Neural cell (in vitro differentiated cells): Measurements from ENCODE around the gene CDK2AP2. TPM values are rescaled to one million over a fixed set of nuclear protein-coding genes. Genes with fewer than 3 reads are reported as not detected.
A peak's percentile ranks its signal among the peaks of the same experiment; 100 is the strongest.
"Not testable (repeated sequence)": the region's sequence is repeated elsewhere in the genome, so short reads cannot be mapped to it uniquely, and the experiment has no call there.

ENCODE experiments used
- H2AFZ ChIP-seq: fragments of 200-600, 300-800 bp; sonication (generic), shearing (Covaris generic); 2 replicates; pipeline ENCODE4 v1.6.0; 2014; ENCODE audit warnings: low read depth, mild to moderate bottlenecking, antibody characterized with exemption, low read length, moderate library complexity
- H3F3A ChIP-seq: fragments of 200-600 bp; shearing (Covaris generic); 2 replicates; pipeline ENCODE4 v1.6.1; 2016; ENCODE audit warnings: mild to moderate bottlenecking, moderate library complexity, mixed read lengths, antibody characterized with exemption, low read length; ENCODE audit not compliant: insufficient read depth, poor library complexity, severe bottlenecking
- H3K27ac ChIP-seq: fragments of 200-600, 300-800 bp; sonication (generic), shearing (Covaris generic); 2 replicates; pipeline ENCODE4 v1.5.1; 2014; ENCODE audit warnings: mild to moderate bottlenecking, low read length, moderate library complexity
- H3K27me3 ChIP-seq: fragments of 300-800, 200-600 bp; sonication (generic), shearing (Covaris generic); 2 replicates; pipeline ENCODE4 v1.6.0; 2014; ENCODE audit warnings: mild to moderate bottlenecking, low read depth, low read length, moderate library complexity; ENCODE audit not compliant: insufficient read depth
- H3K36me3 ChIP-seq: fragments of 300-800, 200-600 bp; sonication (generic), shearing (Covaris generic); 2 replicates; pipeline ENCODE4 v1.5.1; 2014; ENCODE audit warnings: mild to moderate bottlenecking, antibody characterized with exemption, low read length, moderate library complexity; ENCODE audit not compliant: insufficient read depth
- H3K4me2 ChIP-seq: fragments of 300-800, 200-600 bp; sonication (generic), shearing (Covaris generic); 2 replicates; pipeline ENCODE4 v1.6.0; 2014; ENCODE audit warnings: mild to moderate bottlenecking, low read length
- H3K4me3 ChIP-seq: fragments of 300-800, 200-600 bp; sonication (generic), shearing (Covaris generic); 2 replicates; pipeline ENCODE4 v1.5.1; 2014; ENCODE audit warnings: mild to moderate bottlenecking, low read length, moderate library complexity
- H3K79me2 ChIP-seq: fragments of 200-600 bp; shearing (Covaris generic); replicated peaks from 2 replicates; pipeline ENCODE4 v1.6.0; 2014; ENCODE audit warnings: mild to moderate bottlenecking, low read length, moderate library complexity; ENCODE audit not compliant: insufficient read depth
- H3K9ac ChIP-seq: fragments of 300-800, 200-600 bp; sonication (generic), shearing (Covaris generic); 2 replicates; pipeline ENCODE4 v1.6.1; 2016; ENCODE audit warnings: mild to moderate bottlenecking, low read length, mixed read lengths
- H3K9me2 ChIP-seq: fragments of 200-600 bp; shearing (Covaris generic); 2 replicates; pipeline ENCODE4 v1.6.1; 2016; ENCODE audit warnings: mild to moderate bottlenecking, low read length, mixed read lengths; ENCODE audit not compliant: insufficient read depth
- H3K9me3 ChIP-seq: fragments of 200-600, 300-800 bp; sonication (generic), shearing (Covaris generic); 2 replicates; pipeline ENCODE4 v1.6.1; 2016; ENCODE audit warnings: mild to moderate bottlenecking, mixed run types, low read length, moderate library complexity, mixed read lengths
- H4K20me1 ChIP-seq: fragments of 200-600 bp; shearing (Covaris generic); 2 replicates; pipeline ENCODE4 v1.6.1; 2016; ENCODE audit warnings: mild to moderate bottlenecking, mixed run types; ENCODE audit not compliant: insufficient read depth
- EP300 ChIP-seq: fragments of 450-650 bp; conservative IDR thresholded peaks from 2 replicates; pipeline ENCODE4 v1.6.1; 2014; ENCODE audit warnings: antibody characterized with exemption, mild to moderate bottlenecking, moderate library complexity; ENCODE audit not compliant: poor library complexity, severe bottlenecking
- EZH2 ChIP-seq: fragments of 200-600, 300-800 bp; shearing (Covaris generic), sonication (generic); IDR thresholded peaks from 2 replicates; pipeline ENCODE4 v1.6.1; 2014; ENCODE audit warnings: antibody characterized with exemption, low read length, borderline replicate concordance, mild to moderate bottlenecking; ENCODE audit not compliant: insufficient read depth, poor library complexity, severe bottlenecking
- MXI1 ChIP-seq: fragments of 450-650 bp; conservative IDR thresholded peaks from 2 replicates; pipeline ENCODE4 v1.6.1; 2014; ENCODE audit warnings: antibody characterized with exemption, mild to moderate bottlenecking; ENCODE audit not compliant: poor library complexity, severe bottlenecking
- POLR2AphosphoS5 ChIP-seq: IDR thresholded peaks from 2 replicates; pipeline ENCODE4 v1.6.1; 2012
- RAD21 ChIP-seq: fragments of 450-650 bp; conservative IDR thresholded peaks from 2 replicates; pipeline ENCODE4 v1.6.1; 2014; ENCODE audit warnings: antibody characterized with exemption, mild to moderate bottlenecking, moderate library complexity
- SMC3 ChIP-seq: fragments of 450-650 bp; conservative IDR thresholded peaks from 2 replicates; pipeline ENCODE4 v1.6.1; 2014; ENCODE audit warnings: antibody characterized with exemption, mild to moderate bottlenecking, moderate library complexity; ENCODE audit not compliant: poor library complexity
- TAF1 ChIP-seq: IDR thresholded peaks from 2 replicates; pipeline ENCODE4 v1.6.1; 2012; ENCODE audit warnings: low read depth
- polyA plus RNA-seq: library from polyadenylated mRNA; depleted of rRNA; stranded (reverse); fragments of >200 nt; gene quantifications from 2 replicates; pipeline ENCODE4 v1.2.3, GENCODE V29; 2014
- TF ChIP-seq, protein P1 (sequence below): fragments of 450-650 bp; IDR thresholded peaks from 2 replicates; pipeline ENCODE4 v1.5.1; 2014; ENCODE audit warnings: antibody characterized with exemption, mild to moderate bottlenecking, moderate library complexity; ENCODE audit not compliant: poor library complexity, severe bottlenecking
- TF ChIP-seq, protein P2 (sequence below): IDR thresholded peaks from 2 replicates; pipeline ENCODE4 v1.6.1; 2012; ENCODE audit warnings: borderline replicate concordance

Gene CDK2AP2
- polyA plus RNA-seq, 1 donor from 2014 or later = 18.1 TPM

DNA sequence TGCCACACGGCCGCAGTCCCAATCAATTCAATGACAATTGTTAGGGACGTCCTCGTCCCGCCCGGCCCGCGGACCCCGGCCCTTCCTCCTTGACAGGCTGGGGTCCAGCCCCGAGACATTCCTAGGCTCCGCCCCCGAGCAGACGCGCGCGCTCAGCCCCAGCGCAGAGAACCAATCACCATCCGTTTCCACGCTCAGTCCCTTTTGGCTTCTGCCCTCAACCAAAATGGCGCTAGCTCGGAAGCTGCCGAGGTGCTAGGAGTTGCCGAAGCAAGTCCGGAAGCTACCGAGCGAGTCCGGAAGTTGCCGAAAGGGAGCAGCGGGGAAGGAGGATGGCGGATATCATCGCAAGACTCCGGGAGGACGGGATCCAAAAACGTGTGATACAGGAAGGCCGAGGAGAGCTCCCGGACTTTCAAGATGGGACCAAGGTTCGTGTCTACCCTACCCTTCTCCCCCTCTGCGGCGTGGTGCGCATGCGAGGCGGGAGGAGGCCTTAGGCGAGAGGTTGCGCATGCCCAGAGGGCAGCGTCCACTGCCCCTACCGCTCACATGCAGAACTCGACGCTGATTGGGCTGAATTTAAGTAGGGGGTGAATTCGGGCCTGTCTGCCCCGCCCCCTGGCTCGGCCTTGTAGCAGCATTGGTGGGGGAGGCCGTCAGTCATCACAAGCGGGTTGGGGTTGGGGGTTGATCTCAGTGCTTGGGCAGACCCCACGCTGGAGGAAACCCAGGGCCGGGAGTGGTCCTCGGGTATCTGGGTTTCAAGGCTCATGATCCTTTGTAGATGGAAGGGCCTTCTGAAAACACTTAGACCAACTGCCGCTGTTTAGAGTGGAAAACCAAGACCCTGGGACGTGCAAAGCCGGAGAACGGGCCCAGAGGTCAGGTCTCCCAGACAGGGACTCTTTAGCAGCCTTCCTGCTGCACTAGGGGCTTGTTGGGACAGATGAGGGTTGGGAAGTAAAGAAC, 24.8 kb downstream of the CDK2AP2 start, which contains the start of gene AIP:
Gene AIP, plus strand, starts transcription at position 200 of the 972 bp plus-strand sequence. Its CDS starts 133 bp downstream, at position 333.
- peak within 1 kb of the TSS; percentile 80 for H3K9ac ChIP-seq
- H3K4me2 ChIP-seq = peak within 1 kb of the TSS; percentile 64
- TF ChIP-seq, protein P1, sequence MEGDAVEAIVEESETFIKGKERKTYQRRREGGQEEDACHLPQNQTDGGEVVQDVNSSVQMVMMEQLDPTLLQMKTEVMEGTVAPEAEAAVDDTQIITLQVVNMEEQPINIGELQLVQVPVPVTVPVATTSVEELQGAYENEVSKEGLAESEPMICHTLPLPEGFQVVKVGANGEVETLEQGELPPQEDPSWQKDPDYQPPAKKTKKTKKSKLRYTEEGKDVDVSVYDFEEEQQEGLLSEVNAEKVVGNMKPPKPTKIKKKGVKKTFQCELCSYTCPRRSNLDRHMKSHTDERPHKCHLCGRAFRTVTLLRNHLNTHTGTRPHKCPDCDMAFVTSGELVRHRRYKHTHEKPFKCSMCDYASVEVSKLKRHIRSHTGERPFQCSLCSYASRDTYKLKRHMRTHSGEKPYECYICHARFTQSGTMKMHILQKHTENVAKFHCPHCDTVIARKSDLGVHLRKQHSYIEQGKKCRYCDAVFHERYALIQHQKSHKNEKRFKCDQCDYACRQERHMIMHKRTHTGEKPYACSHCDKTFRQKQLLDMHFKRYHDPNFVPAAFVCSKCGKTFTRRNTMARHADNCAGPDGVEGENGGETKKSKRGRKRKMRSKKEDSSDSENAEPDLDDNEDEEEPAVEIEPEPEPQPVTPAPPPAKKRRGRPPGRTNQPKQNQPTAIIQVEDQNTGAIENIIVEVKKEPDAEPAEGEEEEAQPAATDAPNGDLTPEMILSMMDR = peak; percentile 66
- TF ChIP-seq TAF1 (peak; percentile 82), POLR2AphosphoS5 (peak; percentile 80), EP300 (peak; percentile 48), EZH2 (no peak), MXI1 (peak; percentile 70), RAD21 (no peak), SMC3 (peak; percentile 37)
- TF ChIP-seq, protein P2, sequence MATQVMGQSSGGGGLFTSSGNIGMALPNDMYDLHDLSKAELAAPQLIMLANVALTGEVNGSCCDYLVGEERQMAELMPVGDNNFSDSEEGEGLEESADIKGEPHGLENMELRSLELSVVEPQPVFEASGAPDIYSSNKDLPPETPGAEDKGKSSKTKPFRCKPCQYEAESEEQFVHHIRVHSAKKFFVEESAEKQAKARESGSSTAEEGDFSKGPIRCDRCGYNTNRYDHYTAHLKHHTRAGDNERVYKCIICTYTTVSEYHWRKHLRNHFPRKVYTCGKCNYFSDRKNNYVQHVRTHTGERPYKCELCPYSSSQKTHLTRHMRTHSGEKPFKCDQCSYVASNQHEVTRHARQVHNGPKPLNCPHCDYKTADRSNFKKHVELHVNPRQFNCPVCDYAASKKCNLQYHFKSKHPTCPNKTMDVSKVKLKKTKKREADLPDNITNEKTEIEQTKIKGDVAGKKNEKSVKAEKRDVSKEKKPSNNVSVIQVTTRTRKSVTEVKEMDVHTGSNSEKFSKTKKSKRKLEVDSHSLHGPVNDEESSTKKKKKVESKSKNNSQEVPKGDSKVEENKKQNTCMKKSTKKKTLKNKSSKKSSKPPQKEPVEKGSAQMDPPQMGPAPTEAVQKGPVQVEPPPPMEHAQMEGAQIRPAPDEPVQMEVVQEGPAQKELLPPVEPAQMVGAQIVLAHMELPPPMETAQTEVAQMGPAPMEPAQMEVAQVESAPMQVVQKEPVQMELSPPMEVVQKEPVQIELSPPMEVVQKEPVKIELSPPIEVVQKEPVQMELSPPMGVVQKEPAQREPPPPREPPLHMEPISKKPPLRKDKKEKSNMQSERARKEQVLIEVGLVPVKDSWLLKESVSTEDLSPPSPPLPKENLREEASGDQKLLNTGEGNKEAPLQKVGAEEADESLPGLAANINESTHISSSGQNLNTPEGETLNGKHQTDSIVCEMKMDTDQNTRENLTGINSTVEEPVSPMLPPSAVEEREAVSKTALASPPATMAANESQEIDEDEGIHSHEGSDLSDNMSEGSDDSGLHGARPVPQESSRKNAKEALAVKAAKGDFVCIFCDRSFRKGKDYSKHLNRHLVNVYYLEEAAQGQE = peak; percentile 90
- H4K20me1 ChIP-seq = no peaks in the 10 kb centered on the region
- no peaks in the 10 kb centered on the region for H3K9me2 ChIP-seq
- H3K79me2 ChIP-seq = peaks cover 4% of the 10 kb centered on the region
- H3K27ac ChIP-seq = peak within 1 kb of the TSS; percentile 90
- no peaks in the 10 kb centered on the region for H3K27me3 ChIP-seq
- H3F3A ChIP-seq = no peaks in the 10 kb centered on the region
- peak within 1 kb of the TSS; percentile 71 for H2AFZ ChIP-seq
- peak within 1 kb of the TSS; percentile 73 for H3K4me3 ChIP-seq
- H3K36me3 ChIP-seq = no peaks in the 10 kb centered on the region
- no peaks in the 10 kb centered on the region for H3K9me3 ChIP-seq

DNA sequence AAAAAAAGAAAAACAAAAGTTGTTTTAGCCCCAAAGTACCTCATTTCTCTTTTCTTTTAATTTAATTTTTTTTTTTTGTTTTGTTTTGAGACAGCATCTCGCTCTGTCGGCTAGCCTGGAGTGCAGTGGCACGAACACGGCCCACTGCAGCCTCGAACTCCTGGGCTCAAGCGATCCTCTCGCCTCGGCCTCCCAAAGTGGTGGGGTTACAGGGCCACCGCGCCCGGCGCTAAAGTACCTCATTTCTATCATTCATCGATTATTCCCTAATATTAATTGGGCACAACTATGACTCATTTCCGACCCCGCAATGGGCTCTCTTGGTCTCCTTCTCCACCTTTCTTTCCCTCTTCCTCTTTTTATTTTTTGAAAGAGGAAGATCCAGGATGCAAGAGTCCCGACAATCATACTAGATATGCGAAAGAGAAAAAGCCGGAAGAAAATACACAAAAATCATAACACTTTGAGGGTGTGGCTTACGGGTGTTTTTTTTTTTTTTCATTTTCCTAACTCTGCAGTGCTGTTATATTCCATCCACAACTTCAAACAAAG, 25.6 kb downstream of the CDK2AP2 start:
- TF ChIP-seq, protein P2 = no peak
- no peak for TF ChIP-seq TAF1
- no peak for TF ChIP-seq EP300
- H3K79me2 ChIP-seq = peaks cover 4% of the 10 kb centered on the region
- H3F3A ChIP-seq = no peaks in the 10 kb centered on the region
- no peaks in the 10 kb centered on the region for H3K9me2 ChIP-seq
- no peaks in the 10 kb centered on the region for H3K36me3 ChIP-seq
- H3K27me3 ChIP-seq = no peaks in the 10 kb centered on the region
- no peaks in the 10 kb centered on the region for H3K9me3 ChIP-seq
- peak overlapping the region; percentile 64 for H3K4me2 ChIP-seq
- peak overlapping the region; percentile 73 for H3K4me3 ChIP-seq
- H3K9ac ChIP-seq = peak overlapping the region; percentile 80
- H2AFZ ChIP-seq = peak overlapping the region; percentile 71
- peak overlapping the region; percentile 90 for H3K27ac ChIP-seq
- no peaks in the 10 kb centered on the region for H4K20me1 ChIP-seq

DNA sequence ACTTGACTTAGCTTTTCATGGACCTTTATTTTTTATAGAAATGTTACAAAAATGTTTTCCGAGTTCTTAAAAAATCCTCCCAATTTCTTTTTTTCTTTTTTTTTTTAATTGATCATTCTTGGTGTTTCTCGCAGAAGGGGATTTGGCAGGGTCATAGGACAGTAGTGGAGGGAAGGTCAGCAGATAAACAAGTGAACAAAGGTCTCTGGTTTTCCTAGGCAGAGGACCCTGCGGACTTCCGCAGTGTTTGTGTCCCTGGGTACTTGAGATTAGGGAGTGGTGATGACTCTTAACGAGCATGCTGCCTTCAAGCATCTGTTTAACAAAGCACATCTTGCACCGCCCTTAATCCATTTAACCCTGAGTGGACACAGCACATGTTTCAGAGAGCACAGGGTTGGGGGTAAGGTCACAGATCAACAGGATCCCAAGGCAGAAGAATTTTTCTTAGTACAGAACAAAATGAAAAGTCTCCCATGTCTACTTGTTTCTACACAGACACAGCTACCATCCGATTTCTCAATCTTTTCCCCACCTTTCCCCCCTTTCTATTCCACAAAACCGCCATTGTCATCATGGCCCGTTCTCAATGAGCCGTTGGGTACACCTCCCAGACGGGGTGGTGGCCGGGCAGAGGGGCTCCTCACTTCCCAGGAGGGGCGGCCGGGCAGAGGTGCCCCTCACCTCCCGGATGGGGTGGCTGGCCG, 30.5 kb downstream of the CDK2AP2 start:
- not testable (repeated sequence) for H3K79me2 ChIP-seq, H3K27ac ChIP-seq, H3F3A ChIP-seq, H3K9me3 ChIP-seq, H4K20me1 ChIP-seq, H3K4me2 ChIP-seq, H3K9me2 ChIP-seq, H3K4me3 ChIP-seq, H3K27me3 ChIP-seq, H3K36me3 ChIP-seq, H3K9ac ChIP-seq, H2AFZ ChIP-seq
